Ascending aorta (tissue), 2 donors: ENCODE results near the gene SPEF2. TPM values are rescaled to one million over a fixed set of nuclear protein-coding genes. Genes with fewer than 3 reads are reported as not detected.
"Not testable (repeated sequence)": the region's sequence is repeated elsewhere in the genome, so short reads cannot be mapped to it uniquely, and the experiment has no call there.

ENCODE experiments used
- DNase-seq, 2 donors: peaks; one replicate each; pipeline ENCODE4 v3.0.0-alpha.2; 2019; ENCODE audit warnings: low spot score in 2 of 2
- H3K27ac ChIP-seq, 2 donors: fragments of 200-600 bp; sonication (generic); one replicate each; pipeline ENCODE4 v1.5.1; 2016 to 2017; ENCODE audit warnings: mild to moderate bottlenecking in 1 of 2
- H3K27me3 ChIP-seq: fragments of 200-600 bp; sonication (generic); one replicate; pipeline ENCODE4 v1.5.1; 2017
- H3K36me3 ChIP-seq, 2 donors: fragments of 200-600 bp; sonication (generic); one replicate each; pipeline ENCODE4 v1.5.1; 2016
- H3K4me1 ChIP-seq, 2 donors: fragments of 200-600 bp; sonication (generic); one replicate each; pipeline ENCODE4 v1.5.1; 2016 to 2017; ENCODE audit warnings: mild to moderate bottlenecking in 1 of 2
- H3K4me3 ChIP-seq, 2 donors: fragments of 200-600 bp; sonication (generic); one replicate each; pipeline ENCODE4 v1.5.1; 2016 to 2017; ENCODE audit warnings: mild to moderate bottlenecking in 1 of 2
- H3K9me3 ChIP-seq, 2 donors: fragments of 200-600 bp; sonication (generic); one replicate each; pipeline ENCODE4 v1.5.1; 2016
- CTCF ChIP-seq, 3 experiments: fragments of 200-600 bp in 2 of 3; fragments of 450-650 bp in 1 of 3; sonication (generic) in 2 of 3; IDR thresholded peaks; one replicate each; pipeline ENCODE4 v1.5.1; 2016 to 2019; ENCODE audit warnings: antibody characterized with exemption in 3 of 3, mild to moderate bottlenecking in 1 of 3, moderate library complexity in 1 of 3
- intact Hi-C: fragments of 100-400 bp; cut with DNase I; formaldehyde crosslinking; loops from one replicate; pipeline ENCODE4 v1.15.1; 2023
- total RNA-seq: library from RNA; depleted of rRNA; stranded (reverse); fragments of >200 nt; gene quantifications from one replicate; pipeline ENCODE4 v1.1.0, GENCODE V29; 2016

The SPEF2 gene
- total RNA-seq, 1 donor from 2014 or later = 0.32 TPM

DNA sequence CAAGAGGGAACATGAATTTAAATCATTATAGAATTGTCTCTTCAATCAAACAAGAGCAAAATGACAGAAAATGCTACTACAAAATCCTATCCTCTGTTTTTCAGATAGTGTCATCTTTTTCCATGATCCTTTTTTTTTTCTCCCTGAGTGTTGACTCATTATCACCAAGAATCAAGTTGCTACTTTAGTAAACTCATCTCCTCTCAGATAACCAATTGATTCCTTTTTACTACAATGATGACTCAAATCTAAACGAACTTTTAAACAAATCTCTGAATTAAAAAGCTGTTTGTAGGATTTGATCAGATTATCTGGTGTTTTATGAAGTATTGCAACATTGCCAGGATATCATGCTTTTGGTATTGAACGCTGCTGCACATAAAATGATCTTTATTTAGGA lies 215.1 kb downstream of the SPEF2 start:
- TF ChIP-seq CTCF (IDR thresholded peaks at IDR 0.05) = no peak
- Histone ChIP-seq H3K36me3 (no peaks in the 10 kb centered on the region), H3K27ac (no peak overlapping the region), H3K4me1 (no peaks in the 10 kb centered on the region), H3K27me3 (no peaks in the 10 kb centered on the region), H3K4me3 (no peak overlapping the region), H3K9me3 (no peaks in the 10 kb centered on the region)
- no peak for DNase-seq
- intact Hi-C loops = no loop called here

- intact Hi-C loops = no loop called here
- H3K27ac ChIP-seq = no peak overlapping the region
- H3K9me3 ChIP-seq = no peaks in the 10 kb centered on the region
- no peaks in the 10 kb centered on the region for H3K27me3 ChIP-seq
- no peak overlapping the region for H3K4me3 ChIP-seq
- no peaks in the 10 kb centered on the region for H3K36me3 ChIP-seq
- no peak for DNase-seq
- H3K4me1 ChIP-seq = no peaks in the 10 kb centered on the region
- TF ChIP-seq CTCF (IDR thresholded peaks at IDR 0.05) = no peak
These were observed 215.6 kb downstream of the SPEF2 start for GRCh38 chr5:35833224-35833623.

DNA sequence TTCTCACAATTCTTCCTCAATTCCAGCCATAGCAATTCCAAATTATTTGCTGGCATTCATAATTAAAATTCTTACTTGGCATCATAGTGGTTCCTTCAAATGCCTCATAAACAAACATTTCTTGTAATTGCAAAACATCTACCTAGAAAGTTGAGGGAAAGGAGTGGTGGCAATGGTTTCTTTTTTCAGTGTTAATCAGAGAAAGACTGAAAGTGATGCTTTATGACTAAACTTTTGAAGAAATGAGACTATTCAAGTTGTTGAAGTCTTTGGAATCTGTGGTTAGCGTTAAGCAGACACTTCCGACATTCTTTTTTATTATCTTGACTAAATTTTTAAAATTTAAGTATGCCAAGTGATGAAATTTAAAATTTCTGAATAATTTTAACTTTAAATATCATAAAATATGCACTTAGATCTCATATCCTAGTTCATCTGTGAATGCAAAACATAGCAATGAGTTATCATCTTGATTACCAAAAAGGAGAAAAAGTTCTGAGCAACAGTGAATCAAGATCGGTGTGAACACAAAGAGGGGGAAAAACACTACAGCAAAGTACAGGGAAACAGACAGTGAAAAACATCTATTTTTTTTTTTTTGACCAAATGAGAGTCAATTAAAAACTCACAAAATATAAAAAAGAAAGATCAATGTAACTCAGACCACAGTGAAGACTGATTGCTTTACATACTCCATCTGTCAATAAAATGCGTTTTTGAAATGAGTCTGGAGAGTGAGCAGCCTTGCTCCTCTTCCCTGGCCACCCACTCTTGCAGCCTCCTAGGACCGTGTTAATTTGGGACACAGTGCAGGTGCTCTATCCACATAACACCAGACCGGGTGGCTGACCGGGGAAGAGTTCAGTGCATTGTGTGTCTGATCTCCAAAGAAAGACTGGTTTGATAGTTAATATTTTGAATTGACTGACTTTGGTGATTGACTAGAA lies 218.4 kb downstream of the SPEF2 start:
- H3K9me3 ChIP-seq = no peaks in the 10 kb centered on the region
- no peak for TF ChIP-seq CTCF (IDR thresholded peaks at IDR 0.05)
- no peaks in the 10 kb centered on the region for H3K4me1 ChIP-seq
- no peak overlapping the region for H3K27ac ChIP-seq
- no peaks in the 10 kb centered on the region for H3K36me3 ChIP-seq
- no peaks in the 10 kb centered on the region for H3K27me3 ChIP-seq
- intact Hi-C loops = no loop called here
- H3K4me3 ChIP-seq = no peak overlapping the region
- DNase-seq = no peak

- intact Hi-C loops = no loop called here
- H3K36me3 ChIP-seq = no peaks in the 10 kb centered on the region
- H3K4me3 ChIP-seq = no peak overlapping the region
- H3K27ac ChIP-seq = no peak overlapping the region
- H3K9me3 ChIP-seq = no peaks in the 10 kb centered on the region
- H3K4me1 ChIP-seq = no peaks in the 10 kb centered on the region
- no peaks in the 10 kb centered on the region for H3K27me3 ChIP-seq
- TF ChIP-seq CTCF (IDR thresholded peaks at IDR 0.05) = no peak
- no peak for DNase-seq
These were observed 220.8 kb downstream of the SPEF2 start for GRCh38 chr5:35838370-35839042.

- no peaks in the 10 kb centered on the region for H3K9me3 ChIP-seq
- no peaks in the 10 kb centered on the region for H3K27me3 ChIP-seq
- no peak overlapping the region for H3K27ac ChIP-seq
- no peak for DNase-seq
- H3K4me3 ChIP-seq = no peak overlapping the region
- intact Hi-C loops = no loop called here
- no peaks in the 10 kb centered on the region for H3K36me3 ChIP-seq
- no peak for TF ChIP-seq CTCF (IDR thresholded peaks at IDR 0.05)
- no peaks in the 10 kb centered on the region for H3K4me1 ChIP-seq
These were observed 225.2 kb downstream of the SPEF2 start for GRCh38 chr5:35842856-35843255.

DNA sequence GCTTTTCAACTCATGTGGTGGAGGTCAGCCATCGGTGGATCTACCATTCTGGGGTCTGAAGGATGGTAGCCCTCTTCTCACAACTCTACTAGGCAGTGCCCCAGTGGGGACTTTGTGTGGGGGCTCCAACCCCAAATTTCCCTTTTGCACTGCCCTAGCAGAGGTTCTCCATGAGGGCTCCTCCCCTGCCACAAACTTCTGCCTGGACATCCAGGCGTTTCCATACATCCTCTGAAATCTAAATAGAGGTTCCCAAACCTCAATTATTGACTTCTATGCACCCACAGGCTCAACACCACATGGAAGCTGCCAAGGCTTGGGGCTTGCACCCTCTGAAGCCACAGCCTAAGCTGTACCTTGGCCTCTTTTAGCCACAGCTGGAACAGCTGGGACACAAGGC lies 227.8 kb downstream of the SPEF2 start:
- H3K36me3 ChIP-seq, DNase-seq, H3K4me3 ChIP-seq, H3K4me1 ChIP-seq, H3K27ac ChIP-seq, H3K9me3 ChIP-seq, intact Hi-C loops, H3K27me3 ChIP-seq: not testable (repeated sequence)
